ENCODE measurements around the gene THSD4. TPM values are rescaled to one million over a fixed set of nuclear protein-coding genes. Genes with fewer than 3 reads are reported as not detected.

The THSD4 gene
- total RNA-seq, 4 donors from 2014 or later, result 39.4 to 232 (median 127) TPM

DNA sequence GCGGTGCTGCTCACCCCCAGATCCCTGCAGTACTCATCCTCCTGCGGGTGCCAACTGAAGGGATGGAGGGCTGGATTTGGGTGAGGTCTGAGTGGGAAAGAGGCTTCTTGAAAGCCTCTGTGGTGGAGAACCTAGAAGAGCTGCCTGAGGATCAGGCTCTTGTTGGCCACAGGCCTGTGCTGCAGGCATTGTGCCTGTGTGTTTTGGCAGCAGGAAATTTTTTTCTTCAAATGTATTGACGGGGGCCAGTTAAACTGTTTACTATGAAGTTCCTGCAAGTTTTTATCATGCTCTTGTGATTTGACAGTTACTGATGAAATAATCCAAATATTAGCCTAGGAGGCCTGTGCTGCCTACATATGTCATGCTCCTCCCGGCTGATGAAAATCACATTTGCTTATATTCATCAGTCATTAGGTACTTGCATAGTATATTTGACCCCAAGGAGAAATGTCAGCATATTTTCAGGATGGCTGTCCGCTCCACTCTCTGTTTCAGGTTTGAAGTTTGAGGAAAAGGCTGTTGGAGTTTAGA, 103.1 kb downstream of the THSD4 start:
- no peaks in the 10 kb centered on the region for H3K9me3 ChIP-seq
- no peak overlapping the region for H3K4me3 ChIP-seq
- H3K4me1 ChIP-seq, result peaks cover 0 to 46% (median 13%) of the 10 kb centered on the region in 3 donors
- peaks cover 0 to 6% (median 0%) of the 10 kb centered on the region in 4 donors for H3K27me3 ChIP-seq
- WGBS, 2 donors, result 68% methylated on average over 5 of the region's 5 CpGs
- TF ChIP-seq, protein P1, sequence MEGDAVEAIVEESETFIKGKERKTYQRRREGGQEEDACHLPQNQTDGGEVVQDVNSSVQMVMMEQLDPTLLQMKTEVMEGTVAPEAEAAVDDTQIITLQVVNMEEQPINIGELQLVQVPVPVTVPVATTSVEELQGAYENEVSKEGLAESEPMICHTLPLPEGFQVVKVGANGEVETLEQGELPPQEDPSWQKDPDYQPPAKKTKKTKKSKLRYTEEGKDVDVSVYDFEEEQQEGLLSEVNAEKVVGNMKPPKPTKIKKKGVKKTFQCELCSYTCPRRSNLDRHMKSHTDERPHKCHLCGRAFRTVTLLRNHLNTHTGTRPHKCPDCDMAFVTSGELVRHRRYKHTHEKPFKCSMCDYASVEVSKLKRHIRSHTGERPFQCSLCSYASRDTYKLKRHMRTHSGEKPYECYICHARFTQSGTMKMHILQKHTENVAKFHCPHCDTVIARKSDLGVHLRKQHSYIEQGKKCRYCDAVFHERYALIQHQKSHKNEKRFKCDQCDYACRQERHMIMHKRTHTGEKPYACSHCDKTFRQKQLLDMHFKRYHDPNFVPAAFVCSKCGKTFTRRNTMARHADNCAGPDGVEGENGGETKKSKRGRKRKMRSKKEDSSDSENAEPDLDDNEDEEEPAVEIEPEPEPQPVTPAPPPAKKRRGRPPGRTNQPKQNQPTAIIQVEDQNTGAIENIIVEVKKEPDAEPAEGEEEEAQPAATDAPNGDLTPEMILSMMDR (IDR thresholded peaks at IDR 0.05), result no peak
- no peak for TF ChIP-seq POLR2A (IDR thresholded peaks at IDR 0.05)
- DNase-seq, result no peak
- H3K27ac ChIP-seq, result peak overlapping the region in 3 of 4 donors; percentile 2 to 14 (median 13)
- no peaks in the 10 kb centered on the region for H3K36me3 ChIP-seq
- intact Hi-C loops (cut with DNase I), result no loop called here

DNA sequence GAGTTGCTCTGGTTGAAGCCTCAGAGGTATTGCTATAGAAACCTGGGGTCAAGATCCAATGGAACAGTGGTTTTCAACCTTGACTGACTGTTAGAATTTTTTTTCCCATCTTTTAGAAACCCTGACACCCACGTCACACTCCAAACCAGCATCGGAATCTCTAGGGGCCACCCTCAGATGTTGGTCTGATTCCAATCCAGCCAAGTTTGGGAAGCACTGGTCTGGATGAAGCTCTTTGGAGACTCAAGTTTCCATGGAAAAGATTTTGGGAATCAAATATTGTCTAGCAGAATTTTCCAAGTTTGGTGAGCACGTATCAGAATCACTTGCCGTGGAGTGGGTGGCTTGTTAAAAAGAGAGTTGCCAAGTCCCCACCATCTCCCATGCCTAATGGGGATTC, 103.8 kb downstream of the THSD4 start:
- no peaks in the 10 kb centered on the region for H3K9me3 ChIP-seq
- no peak for DNase-seq
- no peaks in the 10 kb centered on the region for H3K36me3 ChIP-seq
- H3K4me3 ChIP-seq, result no peak overlapping the region
- intact Hi-C loops (cut with DNase I), result no loop called here
- TF ChIP-seq, protein P1 (IDR thresholded peaks at IDR 0.05), result no peak
- TF ChIP-seq POLR2A (IDR thresholded peaks at IDR 0.05), result no peak
- 58 to 86% methylated on average over 4 of the region's 4 CpGs for WGBS, 2 donors
- peaks cover 0 to 54% (median 19%) of the 10 kb centered on the region in 3 donors for H3K4me1 ChIP-seq
- peaks cover 0 to 6% (median 0%) of the 10 kb centered on the region in 4 donors for H3K27me3 ChIP-seq
- H3K27ac ChIP-seq, result peak overlapping the region in 3 of 4 donors; percentile 13 to 69 (median 60)

DNA sequence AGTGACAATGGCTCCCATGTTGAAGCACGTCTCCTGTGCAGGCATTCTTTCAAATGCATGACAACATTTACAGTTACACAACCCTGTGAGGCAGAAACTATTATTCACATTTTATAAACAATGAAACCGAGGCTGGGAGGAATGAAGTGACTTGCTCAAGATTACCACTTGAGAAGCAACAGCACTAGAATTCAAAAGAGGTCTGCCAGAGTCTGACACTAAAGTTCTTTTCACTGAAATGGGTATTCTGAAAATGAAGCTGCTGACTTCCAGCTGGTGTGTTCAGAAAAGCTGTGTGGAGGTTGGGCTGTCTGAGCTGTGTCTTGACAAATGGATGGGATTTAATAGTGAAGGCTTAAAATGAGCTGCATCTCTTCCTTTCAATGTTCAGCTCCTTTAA, 104.4 kb downstream of the THSD4 start:
- WGBS, 2 donors, result 3 to 16% methylated on average over 2 of the region's 2 CpGs
- intact Hi-C loops (cut with DNase I), result no loop called here
- peak overlapping the region; percentile 41 to 69 (median 62) for H3K27ac ChIP-seq

DNA sequence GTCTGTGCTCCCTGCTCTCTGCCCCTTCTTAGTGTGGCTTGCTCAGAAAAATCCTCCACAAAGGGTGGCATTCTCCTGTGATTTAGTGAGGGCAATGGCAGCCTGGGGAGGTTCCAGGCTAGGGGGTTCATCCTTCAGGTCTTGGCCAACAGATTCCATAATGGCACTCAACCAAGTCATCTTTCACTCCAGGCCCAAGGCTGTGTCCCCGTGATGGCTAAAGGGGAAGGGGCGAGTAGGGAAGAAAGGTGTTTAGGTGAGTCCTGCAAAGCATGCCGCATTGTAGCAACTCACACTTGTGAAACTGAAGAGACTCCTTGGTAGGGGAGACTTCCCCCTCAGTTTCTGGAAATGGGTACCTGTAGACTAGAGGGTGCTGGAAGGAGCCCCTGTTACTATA, 105.6 kb downstream of the THSD4 start:
- intact Hi-C loops (cut with DNase I), result no loop called here
- Histone ChIP-seq H3K36me3 (no peaks in the 10 kb centered on the region), H3K27ac (no peak overlapping the region), H3K9me3 (no peaks in the 10 kb centered on the region), H3K4me3 (no peak overlapping the region), H3K4me1 (peaks cover 0 to 52% (median 19%) of the 10 kb centered on the region in 3 donors), H3K27me3 (no peaks in the 10 kb centered on the region)
- WGBS, 2 donors, result 94 to 100% methylated on average over 1 to 3 of the region's 3 CpGs
- DNase-seq, result no peak
- TF ChIP-seq, protein P1 (IDR thresholded peaks at IDR 0.05), result no peak
- no peak for TF ChIP-seq POLR2A (IDR thresholded peaks at IDR 0.05)

More for the DNA sequence above, 104.4 kb downstream of the THSD4 start:
- TF ChIP-seq, protein P1 (IDR thresholded peaks at IDR 0.05), result no peak
- TF ChIP-seq POLR2A (IDR thresholded peaks at IDR 0.05), result no peak
- H3K4me3 ChIP-seq, result no peak overlapping the region
- H3K36me3 ChIP-seq, result no peaks in the 10 kb centered on the region
- peaks cover 0 to 6% (median 0%) of the 10 kb centered on the region in 4 donors for H3K27me3 ChIP-seq
- no peaks in the 10 kb centered on the region for H3K9me3 ChIP-seq
- peaks cover 0 to 59% (median 19%) of the 10 kb centered on the region in 3 donors for H3K4me1 ChIP-seq
- no peak for DNase-seq

DNA sequence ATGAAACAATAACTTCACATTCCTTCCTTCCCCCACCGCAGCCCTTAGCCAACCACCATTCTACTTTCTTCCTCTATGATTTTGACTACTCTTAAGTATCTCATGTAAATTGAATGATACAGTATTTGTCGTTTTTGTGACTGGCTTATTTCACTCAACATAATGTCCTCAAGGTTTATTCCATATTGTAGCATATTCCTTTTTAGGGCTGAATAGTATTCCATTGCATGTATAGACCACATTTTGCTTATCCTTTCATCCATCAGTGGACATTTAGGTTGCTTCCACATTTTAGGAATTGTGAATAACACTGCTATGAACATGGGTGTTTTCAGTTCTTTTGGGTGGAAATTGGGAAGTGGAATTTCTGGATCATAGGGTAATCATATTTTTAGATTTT, 106.1 kb downstream of the THSD4 start:
- no peaks in the 10 kb centered on the region for H3K36me3 ChIP-seq
- WGBS, 2 donors, result 84 to 88% methylated on average over 2 of the region's 2 CpGs
- intact Hi-C loops (cut with DNase I), result no loop called here

More for the DNA sequence above, 106.1 kb downstream of the THSD4 start:
- H3K27ac ChIP-seq, result no peak overlapping the region
- H3K4me1 ChIP-seq, result peaks cover 0 to 47% (median 19%) of the 10 kb centered on the region in 3 donors
- H3K9me3 ChIP-seq, result no peaks in the 10 kb centered on the region
- H3K27me3 ChIP-seq, result no peaks in the 10 kb centered on the region
- TF ChIP-seq, protein P1 (IDR thresholded peaks at IDR 0.05), result no peak
- no peak for TF ChIP-seq POLR2A (IDR thresholded peaks at IDR 0.05)
- DNase-seq, result no peak
- H3K4me3 ChIP-seq, result no peak overlapping the region
